Lower leg skin (tissue), 3 donors: ENCODE results near the gene EGLN1.

ENCODE experiments used
- POLR2A ChIP-seq, 2 donors: fragments of 450-650 bp; IDR thresholded peaks; one replicate each; pipeline ENCODE4 v1.6.1; 2016 to 2017; ENCODE audit warnings: antibody characterized with exemption in 2 of 2, mild to moderate bottlenecking in 1 of 2, moderate library complexity in 1 of 2
- TF ChIP-seq, protein P1 (sequence below), 3 donors: fragments of 450-650 bp; IDR thresholded peaks; one replicate each; pipeline ENCODE4 v1.5.1; 2016; ENCODE audit warnings: antibody characterized with exemption in 3 of 3, mild to moderate bottlenecking in 3 of 3, moderate library complexity in 2 of 3

DNA sequence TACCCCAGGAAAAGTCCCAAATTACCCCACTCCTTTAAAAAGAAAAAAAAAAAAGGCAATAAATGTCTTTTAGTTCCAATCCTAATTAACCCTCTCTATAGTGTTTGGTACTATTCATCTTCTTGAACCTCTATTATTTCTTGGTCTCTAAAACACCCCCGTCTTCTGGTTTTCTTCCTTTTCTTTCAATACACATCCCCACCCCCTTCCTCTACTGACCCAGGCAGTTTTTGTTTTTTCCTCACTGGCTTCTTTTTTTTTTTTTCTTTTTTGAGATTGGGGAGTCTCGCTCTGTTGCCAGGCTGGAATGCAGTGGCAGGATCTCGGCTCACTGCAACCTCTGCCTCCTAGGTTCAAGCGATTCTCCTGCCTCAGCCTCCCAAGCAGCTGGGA, 26.1 kb downstream of the EGLN1 start:
- TF ChIP-seq, protein P1, sequence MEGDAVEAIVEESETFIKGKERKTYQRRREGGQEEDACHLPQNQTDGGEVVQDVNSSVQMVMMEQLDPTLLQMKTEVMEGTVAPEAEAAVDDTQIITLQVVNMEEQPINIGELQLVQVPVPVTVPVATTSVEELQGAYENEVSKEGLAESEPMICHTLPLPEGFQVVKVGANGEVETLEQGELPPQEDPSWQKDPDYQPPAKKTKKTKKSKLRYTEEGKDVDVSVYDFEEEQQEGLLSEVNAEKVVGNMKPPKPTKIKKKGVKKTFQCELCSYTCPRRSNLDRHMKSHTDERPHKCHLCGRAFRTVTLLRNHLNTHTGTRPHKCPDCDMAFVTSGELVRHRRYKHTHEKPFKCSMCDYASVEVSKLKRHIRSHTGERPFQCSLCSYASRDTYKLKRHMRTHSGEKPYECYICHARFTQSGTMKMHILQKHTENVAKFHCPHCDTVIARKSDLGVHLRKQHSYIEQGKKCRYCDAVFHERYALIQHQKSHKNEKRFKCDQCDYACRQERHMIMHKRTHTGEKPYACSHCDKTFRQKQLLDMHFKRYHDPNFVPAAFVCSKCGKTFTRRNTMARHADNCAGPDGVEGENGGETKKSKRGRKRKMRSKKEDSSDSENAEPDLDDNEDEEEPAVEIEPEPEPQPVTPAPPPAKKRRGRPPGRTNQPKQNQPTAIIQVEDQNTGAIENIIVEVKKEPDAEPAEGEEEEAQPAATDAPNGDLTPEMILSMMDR (IDR thresholded peaks at IDR 0.05) = no peak
- no peak for TF ChIP-seq POLR2A (IDR thresholded peaks at IDR 0.05)
